GM12874 (cell line): ENCODE measurements around the gene RBM33.

Source experiments
- CTCF ChIP-seq: IDR thresholded peaks from 2 replicates; pipeline ENCODE4 v1.5.1; 2011; ENCODE audit warnings: low read depth, mild to moderate bottlenecking, control low read depth, low read length, moderate library complexity; ENCODE audit not compliant: insufficient read depth

Gene RBM33

GRCh38 chr7:155665079-155665956 lies 20.9 kb downstream of the RBM33 start:
- no peak for TF ChIP-seq CTCF

- no peak for TF ChIP-seq CTCF
These were observed 21.5 kb downstream of the RBM33 start for GRCh38 chr7:155665957-155666287.

GRCh38 chr7:155667241-155667829 lies 22.9 kb downstream of the RBM33 start:
- TF ChIP-seq CTCF = no peak

GRCh38 chr7:155669717-155670505 lies 25.4 kb downstream of the RBM33 start:
- TF ChIP-seq CTCF = no peak

- TF ChIP-seq CTCF = no peak
These were observed 26.1 kb downstream of the RBM33 start for GRCh38 chr7:155670521-155670920.

GRCh38 chr7:155674556-155674955 lies 30.1 kb downstream of the RBM33 start:
- TF ChIP-seq CTCF = no peak

- TF ChIP-seq CTCF = no peak
These were observed 31.6 kb downstream of the RBM33 start for GRCh38 chr7:155676052-155676451.
